KMS-11 (cell line): ENCODE measurements around the gene FRAS1.

ENCODE experiments used
- H2AFZ ChIP-seq: fragments of 200-600 bp; sonication (generic); 2 replicates; pipeline ENCODE4 v1.6.1; 2016; ENCODE audit warnings: antibody characterized with exemption, mixed run types, low read depth
- H3K27ac ChIP-seq: fragments of 200-600 bp; sonication (generic); 2 replicates; pipeline ENCODE4 v1.6.1; 2016; ENCODE audit warnings: mild to moderate bottlenecking, mixed run types
- H3K27me3 ChIP-seq: fragments of 200-600 bp; sonication (generic); 2 replicates; pipeline ENCODE4 v1.6.1; 2017; ENCODE audit warnings: mild to moderate bottlenecking, low read depth, mixed run types, moderate library complexity; ENCODE audit not compliant: insufficient read depth
- H3K36me3 ChIP-seq: fragments of 200-600 bp; sonication (generic); 2 replicates; pipeline ENCODE4 v1.6.1; 2017; ENCODE audit warnings: mild to moderate bottlenecking, mixed run types; ENCODE audit not compliant: insufficient read depth
- H3K4me1 ChIP-seq: fragments of 200-600 bp; sonication (generic); 2 replicates; pipeline ENCODE4 v1.6.1; 2016; ENCODE audit warnings: mild to moderate bottlenecking, low read depth, mixed run types; ENCODE audit not compliant: poor library complexity, severe bottlenecking
- H3K4me2 ChIP-seq: fragments of 200-600 bp; sonication (generic); 2 replicates; pipeline ENCODE4 v1.7.0; 2016; ENCODE audit warnings: mild to moderate bottlenecking, mixed run types
- H3K4me3 ChIP-seq: fragments of 200-600 bp; sonication (generic); IDR thresholded peaks from 2 replicates; pipeline ENCODE4 v1.6.1; 2017; ENCODE audit warnings: low read depth, low read length, mixed read lengths; ENCODE audit not compliant: insufficient read depth
- H3K79me2 ChIP-seq: fragments of 200-600 bp; sonication (generic); 2 replicates; pipeline ENCODE4 v1.6.1; 2016; ENCODE audit warnings: low read depth, mixed run types; ENCODE audit not compliant: insufficient read depth
- H3K9ac ChIP-seq: fragments of 200-600 bp; sonication (generic); 2 replicates; pipeline ENCODE4 v1.6.1; 2016; ENCODE audit warnings: mild to moderate bottlenecking, mixed run types
- H4K20me1 ChIP-seq: fragments of 200-600 bp; sonication (generic); 2 replicates; pipeline ENCODE4 v1.6.1; 2016; ENCODE audit warnings: mild to moderate bottlenecking, mixed run types; ENCODE audit not compliant: insufficient read depth
- TF ChIP-seq, protein P1 (sequence below): fragments of 200-600 bp; sonication (generic); conservative IDR thresholded peaks from 2 replicates; pipeline ENCODE4 v1.6.1; 2017; ENCODE audit warnings: low read depth, mild to moderate bottlenecking, antibody characterized with exemption, low read length, moderate library complexity, mixed read lengths

Gene FRAS1

DNA sequence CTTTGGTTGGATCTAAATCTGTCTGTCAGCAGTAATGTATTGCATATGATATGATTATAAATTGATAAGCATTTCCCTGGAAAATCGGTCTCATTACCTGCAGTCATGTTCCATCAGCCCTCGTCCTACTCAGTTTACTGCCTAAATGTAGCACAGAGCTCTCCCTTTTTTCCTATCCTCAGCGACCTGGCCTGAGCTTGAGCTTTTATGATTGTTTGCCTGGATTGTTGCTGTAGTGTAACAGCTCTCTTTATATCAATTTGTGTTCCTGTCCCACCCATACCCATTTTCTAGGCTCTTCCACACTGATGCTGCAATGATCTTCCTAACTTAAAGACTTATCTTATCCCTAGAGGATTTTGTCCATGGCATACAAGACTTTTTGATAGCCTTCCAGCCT, 95.7 kb downstream of the FRAS1 start:
- Histone ChIP-seq H3K4me1 (no peaks in the 10 kb centered on the region), H3K79me2 (no peaks in the 10 kb centered on the region), H3K4me3 (no peak overlapping the region), H3K27me3 (no peaks in the 10 kb centered on the region), H3K27ac (no peak overlapping the region), H2AFZ (no peak overlapping the region), H3K36me3 (no peaks in the 10 kb centered on the region), H3K4me2 (no peak overlapping the region), H3K9ac (no peak overlapping the region), H4K20me1 (no peaks in the 10 kb centered on the region)
- TF ChIP-seq, protein P1, sequence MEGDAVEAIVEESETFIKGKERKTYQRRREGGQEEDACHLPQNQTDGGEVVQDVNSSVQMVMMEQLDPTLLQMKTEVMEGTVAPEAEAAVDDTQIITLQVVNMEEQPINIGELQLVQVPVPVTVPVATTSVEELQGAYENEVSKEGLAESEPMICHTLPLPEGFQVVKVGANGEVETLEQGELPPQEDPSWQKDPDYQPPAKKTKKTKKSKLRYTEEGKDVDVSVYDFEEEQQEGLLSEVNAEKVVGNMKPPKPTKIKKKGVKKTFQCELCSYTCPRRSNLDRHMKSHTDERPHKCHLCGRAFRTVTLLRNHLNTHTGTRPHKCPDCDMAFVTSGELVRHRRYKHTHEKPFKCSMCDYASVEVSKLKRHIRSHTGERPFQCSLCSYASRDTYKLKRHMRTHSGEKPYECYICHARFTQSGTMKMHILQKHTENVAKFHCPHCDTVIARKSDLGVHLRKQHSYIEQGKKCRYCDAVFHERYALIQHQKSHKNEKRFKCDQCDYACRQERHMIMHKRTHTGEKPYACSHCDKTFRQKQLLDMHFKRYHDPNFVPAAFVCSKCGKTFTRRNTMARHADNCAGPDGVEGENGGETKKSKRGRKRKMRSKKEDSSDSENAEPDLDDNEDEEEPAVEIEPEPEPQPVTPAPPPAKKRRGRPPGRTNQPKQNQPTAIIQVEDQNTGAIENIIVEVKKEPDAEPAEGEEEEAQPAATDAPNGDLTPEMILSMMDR, result no peak

DNA sequence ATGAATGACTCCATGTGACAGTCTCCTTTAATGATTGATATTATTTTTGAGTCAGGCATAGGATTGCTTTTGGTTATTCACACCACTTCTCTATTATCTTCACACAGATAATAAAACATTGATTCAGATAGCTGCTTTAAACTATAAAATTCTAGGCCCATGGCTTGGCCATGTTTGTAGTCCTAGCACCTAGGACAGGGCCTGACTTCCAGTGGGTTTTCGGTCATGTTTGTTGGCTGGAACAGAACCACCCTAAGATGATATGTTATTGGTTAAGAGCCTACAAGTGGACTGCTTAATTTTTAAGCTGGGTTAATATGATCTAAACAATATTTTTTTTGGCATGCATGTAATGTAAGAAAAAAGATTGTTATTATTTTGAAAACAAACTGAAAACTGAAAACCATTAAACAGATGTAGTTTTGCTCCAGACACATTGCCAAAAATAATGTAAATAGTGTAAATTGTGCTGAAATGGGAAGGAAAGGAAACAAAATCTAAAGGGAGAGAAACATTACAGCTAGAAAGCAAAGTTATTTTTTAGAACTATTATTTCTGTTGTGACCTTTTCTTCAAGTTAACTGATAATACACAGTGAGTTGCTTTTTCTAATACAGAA, 98.0 kb downstream of the FRAS1 start:
- TF ChIP-seq, protein P1, result no peak

DNA sequence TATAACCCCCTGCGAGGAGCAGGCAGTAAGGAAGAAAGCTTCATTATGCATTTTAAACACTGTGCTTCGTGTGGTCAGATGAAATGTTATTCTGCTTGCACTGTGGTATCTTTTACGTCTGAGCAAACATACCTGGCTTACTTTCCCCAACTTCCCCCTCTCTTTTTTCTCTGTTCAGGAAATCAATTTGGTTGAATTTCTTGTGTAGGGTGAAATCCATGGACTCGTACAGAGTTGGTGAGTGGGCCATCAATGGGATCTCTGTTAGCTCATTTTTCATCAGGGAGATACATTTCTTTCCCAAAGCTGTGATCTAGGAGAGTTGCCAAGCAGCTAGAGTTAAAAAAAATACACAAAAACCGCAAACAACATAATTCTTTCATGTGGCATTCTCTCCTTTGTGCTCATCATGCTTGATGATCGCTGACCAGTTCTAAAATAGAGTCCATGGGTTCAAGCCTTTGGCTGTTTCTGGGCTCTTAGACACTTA, 98.5 kb downstream of the FRAS1 start:
- Histone ChIP-seq H3K27ac (no peak overlapping the region), H3K79me2 (no peaks in the 10 kb centered on the region)
- TF ChIP-seq, protein P1, result no peak

More for the DNA sequence above, 98.0 kb downstream of the FRAS1 start:
- no peaks in the 10 kb centered on the region for H3K4me1 ChIP-seq
- H3K27me3 ChIP-seq, result no peaks in the 10 kb centered on the region
- no peak overlapping the region for H3K4me2 ChIP-seq
- no peak overlapping the region for H3K9ac ChIP-seq
- H3K27ac ChIP-seq, result no peak overlapping the region
- no peak overlapping the region for H3K4me3 ChIP-seq
- H3K79me2 ChIP-seq, result no peaks in the 10 kb centered on the region
- no peaks in the 10 kb centered on the region for H3K36me3 ChIP-seq
- no peak overlapping the region for H2AFZ ChIP-seq
- H4K20me1 ChIP-seq, result no peaks in the 10 kb centered on the region

DNA sequence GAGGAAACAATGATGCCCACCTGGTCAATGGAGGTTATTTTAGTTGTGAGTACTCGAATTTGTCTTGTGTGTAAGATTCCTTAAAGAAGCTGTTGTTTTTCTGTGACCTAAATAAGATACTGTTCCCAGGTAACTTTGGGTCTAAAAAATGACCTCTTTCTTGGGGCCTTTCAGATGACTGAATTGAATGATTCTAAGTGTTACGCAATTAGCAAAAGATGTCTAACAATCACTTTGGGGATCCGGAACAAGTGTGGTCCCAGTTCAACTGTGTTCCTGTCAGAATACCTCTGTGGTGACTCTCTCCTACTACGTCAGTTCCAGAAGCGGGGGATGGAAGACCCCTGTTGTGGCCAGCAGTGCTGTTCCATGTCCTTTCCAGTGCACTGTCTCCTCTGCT, 99.4 kb downstream of the FRAS1 start:
- no peak overlapping the region for H3K4me2 ChIP-seq
- H3K4me3 ChIP-seq, result no peak overlapping the region
- TF ChIP-seq, protein P1, result no peak
- H3K27ac ChIP-seq, result no peak overlapping the region
- no peak overlapping the region for H2AFZ ChIP-seq
- H3K79me2 ChIP-seq, result no peaks in the 10 kb centered on the region
- H3K9ac ChIP-seq, result no peak overlapping the region
- no peaks in the 10 kb centered on the region for H4K20me1 ChIP-seq
- no peaks in the 10 kb centered on the region for H3K27me3 ChIP-seq
- no peaks in the 10 kb centered on the region for H3K36me3 ChIP-seq
- no peaks in the 10 kb centered on the region for H3K4me1 ChIP-seq

More for the DNA sequence above, 98.5 kb downstream of the FRAS1 start:
- no peaks in the 10 kb centered on the region for H3K36me3 ChIP-seq
- H3K9ac ChIP-seq, result no peak overlapping the region
- H4K20me1 ChIP-seq, result no peaks in the 10 kb centered on the region
- no peak overlapping the region for H3K4me2 ChIP-seq
- H2AFZ ChIP-seq, result no peak overlapping the region
- H3K27me3 ChIP-seq, result no peaks in the 10 kb centered on the region
- H3K4me3 ChIP-seq, result no peak overlapping the region
- H3K4me1 ChIP-seq, result no peaks in the 10 kb centered on the region
